Psoas muscle (tissue), 8 donors: ENCODE results near the gene PLEKHH3. TPM values are rescaled to one million over a fixed set of nuclear protein-coding genes. Genes with fewer than 3 reads are reported as not detected.

Source experiments
- ATAC-seq, 4 donors: fragments of 200-7000 bp; cut with Tn5 transposase; one replicate each; pipeline ENCODE4 v1.9.1; 2020; ENCODE audit warnings: moderate library complexity in 3 of 4, mild to moderate bottlenecking in 2 of 4
- DNase-seq, 2 donors: peaks; one replicate each; pipeline ENCODE4 v3.0.0-alpha.2; 2020
- H3K27ac ChIP-seq: fragments of 200-600 bp; one replicate; pipeline ENCODE4 v1.8.0; 2022
- H3K27me3 ChIP-seq, 3 donors: fragments of 200-600 bp in 1 of 3; one replicate each; pipeline versions ENCODE4 v1.6.1 to v1.8.0; 2013 to 2022; ENCODE audit warnings: low read length in 2 of 3, mild to moderate bottlenecking in 2 of 3, moderate library complexity in 1 of 3; ENCODE audit not compliant: insufficient read depth in 3 of 3
- H3K36me3 ChIP-seq, 2 donors: fragments of 200-600 bp in 1 of 2; one replicate each; pipeline versions ENCODE4 v1.6.1 to v1.8.0; 2013 to 2022; ENCODE audit warnings: low read depth in 1 of 2, mild to moderate bottlenecking in 1 of 2, moderate library complexity in 1 of 2; ENCODE audit not compliant: insufficient read depth in 1 of 2
- H3K4me1 ChIP-seq: fragments of 200-600 bp; one replicate; pipeline ENCODE4 v1.8.0; 2022
- H3K4me3 ChIP-seq: fragments of 200-600 bp; one replicate; pipeline ENCODE4 v1.8.0; 2022; ENCODE audit warnings: mild to moderate bottlenecking
- H3K9me3 ChIP-seq: fragments of 200-600 bp; one replicate; pipeline ENCODE4 v1.8.0; 2022
- CTCF ChIP-seq: fragments of 200-600 bp; IDR thresholded peaks from one replicate; pipeline ENCODE4 v1.8.0; 2022; ENCODE audit warnings: antibody characterized with exemption
- WGBS, 3 donors: extraction: QIAGEN DNeasy Blood & Tissue Kit; methylation state at CpG; one replicate each; pipeline versions ENCODE4 v1.1.6 to v1.1.7; 2013; 5-methylcytosine and 5-hydroxymethylcytosine counted together
- intact Hi-C, 2 donors: fragments of 100-400 bp; cut with DNase I; formaldehyde crosslinking; loops; one replicate each; pipeline versions ENCODE4 v1.11.0 to v1.14.2; 2022
- polyA plus RNA-seq, 3 donors: library from polyadenylated mRNA; stranded (reverse); fragments of 200-250 nt; gene quantifications; one replicate each; pipeline ENCODE4 v1.2.3, GENCODE V29; 2013
- total RNA-seq, 4 donors: library from RNA; stranded (reverse); fragmentation: NEBNext Ultra II Directional in 2 of 4; extraction: Animal tissue kit (Norgen Biotek cat#: 25700) in 2 of 4; gene quantifications; one replicate each; pipeline versions ENCODE4 v1.2.1 to v1.2.4, GENCODE V29; 2021 to 2023
- donor health status: healthy with polysubstance abuse.
- donor health status: DM: no; HTN: no; CAD: no; lungs with moderate emphysema.
- donor health status: Bipolar disorder and iron deficiency.
- donor health status: healthy.
- donor health status: DM: yes; HTN: yes; CAD: no.
- donor health status: DM: no; HTN: no; CAD: no.
- donor health status: DM: no; HTN: no; CAD: no.
- donor health status: DM: yes; HTN: yes; CAD: no.

PLEKHH3 gene
- total and polyA plus RNA-seq, 7 donors, result 12.7 to 33.8 (median 15.8) TPM

- Histone ChIP-seq H3K36me3 (peaks cover 0 to 35% of the 10 kb centered on the region in 2 donors), H3K4me1 (peaks cover 22% of the 10 kb centered on the region), H3K27ac (no peak overlapping the region), H3K27me3 (no peaks in the 10 kb centered on the region), H3K4me3 (no peak overlapping the region), H3K9me3 (no peaks in the 10 kb centered on the region)
- intact Hi-C loops, result no loop called here
- no peak for TF ChIP-seq CTCF
- no peak for DNase-seq
- no peak for ATAC-seq
- WGBS, 3 donors, result 80 to 84% (median 80%) methylated on average over 32 of the region's 32 CpGs
Observed at GRCh38 chr17:42686520-42687128, 9.8 kb upstream of the PLEKHH3 start.

- ATAC-seq (no peak), DNase-seq (no peak)
- no peak overlapping the region for H3K27ac ChIP-seq
- H3K4me1 ChIP-seq, result peaks cover 26% of the 10 kb centered on the region
- no peaks in the 10 kb centered on the region for H3K9me3 ChIP-seq
- TF ChIP-seq CTCF, result no peak
- 79 to 81% (median 79%) methylated on average over 14 of the region's 14 CpGs for WGBS, 3 donors
- H3K4me3 ChIP-seq, result no peak overlapping the region
- intact Hi-C loops, result no loop called here
- H3K27me3 ChIP-seq, result no peaks in the 10 kb centered on the region
- peaks cover 0 to 29% of the 10 kb centered on the region in 2 donors for H3K36me3 ChIP-seq
Observed at GRCh38 chr17:42685831-42686230, 9.0 kb upstream of the PLEKHH3 start.

- H3K4me1 ChIP-seq, result peaks cover 33% of the 10 kb centered on the region
- H3K4me3 ChIP-seq, result no peak overlapping the region
- no peak overlapping the region for H3K27ac ChIP-seq
- no peak for DNase-seq
- ATAC-seq, result no peak
- H3K27me3 ChIP-seq, result no peaks in the 10 kb centered on the region
- TF ChIP-seq CTCF, result no peak
- no peaks in the 10 kb centered on the region for H3K9me3 ChIP-seq
- 80 to 86% (median 85%) methylated on average over 50 of the region's 50 CpGs for WGBS, 3 donors
- peaks cover 0 to 25% of the 10 kb centered on the region in 2 donors for H3K36me3 ChIP-seq
- intact Hi-C loops, result no loop called here
Observed at GRCh38 chr17:42684929-42685556, 8.2 kb upstream of the PLEKHH3 start.

- ATAC-seq (peak; percentile 13 to 60 (median 34)), DNase-seq (peak in 1 of 2 donors; percentile 80)
- no peak for TF ChIP-seq CTCF
- Histone ChIP-seq H3K4me1 (peaks cover 44% of the 10 kb centered on the region), H3K36me3 (peaks cover 0 to 21% of the 10 kb centered on the region in 2 donors), H3K27me3 (no peaks in the 10 kb centered on the region), H3K4me3 (peak overlapping the region; percentile 64), H3K27ac (no peak overlapping the region), H3K9me3 (no peaks in the 10 kb centered on the region)
- intact Hi-C loops, result no loop called here
- 2 to 15% (median 8%) methylated on average over 21 to 25 of the region's 25 CpGs for WGBS, 3 donors
Observed at GRCh38 chr17:42683407-42684034, 6.7 kb upstream of the PLEKHH3 start.
